ENCODE data around the gene TET3. TPM values are rescaled to one million over a fixed set of nuclear protein-coding genes. Genes with fewer than 3 reads are reported as not detected.

The TET3 gene
- total RNA-seq, 2 donors from 2014 or later = 23.5 to 26.3 TPM

GRCh38 chr2:73942664-73943063 is 42.0 kb upstream of the TET3 start:
- no peak for DNase-seq
- H3K9ac ChIP-seq (ENCODE audit: extremely low read depth, low read length, poor library complexity, severe bottlenecking) = no peak overlapping the region
- H3K4me1 ChIP-seq (ENCODE audit: control insufficient read depth, insufficient read depth, low read length) = no peaks in the 10 kb centered on the region
- peaks cover 49% of the 10 kb centered on the region for H3K36me3 Mint-ChIP-seq (ENCODE audit: low read depth)
- H3K27ac Mint-ChIP-seq = no peak overlapping the region
- H3K36me3 ChIP-seq (ENCODE audit: control insufficient read depth, insufficient read depth, low read length) = peaks cover 68% of the 10 kb centered on the region
- no peak overlapping the region for H3K4me3 ChIP-seq (ENCODE audit: low read length)
- H3K4me3 Mint-ChIP-seq = no peak overlapping the region
- no peaks in the 10 kb centered on the region for H3K9me3 Mint-ChIP-seq
- H3K27me3 ChIP-seq (ENCODE audit: control insufficient read depth, insufficient read depth, low read length, poor library complexity, severe bottlenecking) = no peaks in the 10 kb centered on the region
- H3K27me3 Mint-ChIP-seq (ENCODE audit: insufficient read depth) = no peaks in the 10 kb centered on the region
- WGBS, 2 experiments (ENCODE audit: insufficient coverage in 1 of 2, insufficient read length in 1 of 2) = 100% methylated on average over 1 of the region's 2 CpGs; no CpG with 5 or more reads in 1 of the 2 experiments
- TF ChIP-seq CTCF (conservative IDR thresholded peaks at IDR 0.05) = no peak
- H3K4me1 Mint-ChIP-seq = peaks cover 6% of the 10 kb centered on the region
- H3K9me3 ChIP-seq (ENCODE audit: control insufficient read depth, low read length) = no peaks in the 10 kb centered on the region
- H3K27ac ChIP-seq (ENCODE audit: low read depth, low read length) = no peak overlapping the region

GRCh38 chr2:73944714-73945113 is 40.0 kb upstream of the TET3 start:
- H3K36me3 ChIP-seq (ENCODE audit: control insufficient read depth, insufficient read depth, low read length) = peaks cover 67% of the 10 kb centered on the region
- H3K9me3 Mint-ChIP-seq = no peaks in the 10 kb centered on the region
- H3K4me3 ChIP-seq (ENCODE audit: low read length) = no peak overlapping the region
- peaks cover 57% of the 10 kb centered on the region for H3K36me3 Mint-ChIP-seq (ENCODE audit: low read depth)
- no peak for TF ChIP-seq CTCF (conservative IDR thresholded peaks at IDR 0.05)
- H3K9me3 ChIP-seq (ENCODE audit: control insufficient read depth, low read length) = no peaks in the 10 kb centered on the region
- no peak overlapping the region for H3K27ac ChIP-seq (ENCODE audit: low read depth, low read length)
- H3K9ac ChIP-seq (ENCODE audit: extremely low read depth, low read length, poor library complexity, severe bottlenecking) = no peak overlapping the region
- no peaks in the 10 kb centered on the region for H3K27me3 Mint-ChIP-seq (ENCODE audit: insufficient read depth)
- peaks cover 6% of the 10 kb centered on the region for H3K4me1 Mint-ChIP-seq
- WGBS, 2 experiments (ENCODE audit: insufficient coverage in 1 of 2, insufficient read length in 1 of 2) = 99 to 100% methylated on average over 2 to 4 of the region's 4 CpGs
- H3K4me3 Mint-ChIP-seq = no peak overlapping the region
- DNase-seq = no peak
- H3K27ac Mint-ChIP-seq = peak overlapping the region; percentile 8
- no peaks in the 10 kb centered on the region for H3K27me3 ChIP-seq (ENCODE audit: control insufficient read depth, insufficient read depth, low read length, poor library complexity, severe bottlenecking)
- no peaks in the 10 kb centered on the region for H3K4me1 ChIP-seq (ENCODE audit: control insufficient read depth, insufficient read depth, low read length)

GRCh38 chr2:73946215-73946614 is 38.5 kb upstream of the TET3 start:
- no peaks in the 10 kb centered on the region for H3K27me3 Mint-ChIP-seq (ENCODE audit: insufficient read depth)
- H3K27ac Mint-ChIP-seq = no peak overlapping the region
- peaks cover 69% of the 10 kb centered on the region for H3K36me3 ChIP-seq (ENCODE audit: control insufficient read depth, insufficient read depth, low read length)
- TF ChIP-seq CTCF (conservative IDR thresholded peaks at IDR 0.05) = no peak
- WGBS, 2 experiments (ENCODE audit: insufficient coverage in 1 of 2, insufficient read length in 1 of 2) = 100% methylated on average over 1 of the region's 1 CpG; no CpG with 5 or more reads in 1 of the 2 experiments
- no peak for DNase-seq
- H3K36me3 Mint-ChIP-seq (ENCODE audit: low read depth) = peaks cover 62% of the 10 kb centered on the region
- no peaks in the 10 kb centered on the region for H3K27me3 ChIP-seq (ENCODE audit: control insufficient read depth, insufficient read depth, low read length, poor library complexity, severe bottlenecking)
- H3K4me3 Mint-ChIP-seq = no peak overlapping the region
- H3K4me3 ChIP-seq (ENCODE audit: low read length) = no peak overlapping the region
- no peaks in the 10 kb centered on the region for H3K4me1 Mint-ChIP-seq
- H3K9me3 ChIP-seq (ENCODE audit: control insufficient read depth, low read length) = no peaks in the 10 kb centered on the region
- H3K4me1 ChIP-seq (ENCODE audit: control insufficient read depth, insufficient read depth, low read length) = no peaks in the 10 kb centered on the region
- no peak overlapping the region for H3K27ac ChIP-seq (ENCODE audit: low read depth, low read length)
- no peaks in the 10 kb centered on the region for H3K9me3 Mint-ChIP-seq
- no peak overlapping the region for H3K9ac ChIP-seq (ENCODE audit: extremely low read depth, low read length, poor library complexity, severe bottlenecking)
